ENCODE measurements around the gene PGAM5.

GRCh38 chr12:132695431-132695830, 15.2 kb upstream of the PGAM5 start:
- no peak for TF ChIP-seq GATA2 (IDR thresholded peaks at IDR 0.05; ENCODE audit: low read depth, low read length)
- no peak for TF ChIP-seq GATA3 (IDR thresholded peaks at IDR 0.05; ENCODE audit: low read depth, low read length)

Data from SH-SY5Y (cell line).